Measurements from ENCODE around the gene MGAT1. TPM values are rescaled to one million over a fixed set of nuclear protein-coding genes. Genes with fewer than 3 reads are reported as not detected.

The MGAT1 gene
- polyA plus RNA-seq, 2 donors: 84.0 to 108 TPM

GRCh38 chr5:180807654-180808414 is 5.2 kb upstream of the MGAT1 start:
- Histone ChIP-seq H3K4me3 (ENCODE audit: low read depth in 1 of 2, low read length in 2 of 2) (peak overlapping the region; percentile 12 to 59), H3K27me3 (ENCODE audit: control insufficient read depth in 1 of 2, insufficient read depth in 2 of 2, low read length in 2 of 2) (no peaks in the 10 kb centered on the region), H3K4me1 (ENCODE audit: control insufficient read depth in 2 of 2, insufficient read depth in 2 of 2, low read length in 1 of 2) (peaks cover 4 to 41% of the 10 kb centered on the region in 2 donors), H3K36me3 (ENCODE audit: control insufficient read depth in 2 of 2, insufficient read depth in 2 of 2, low read length in 1 of 2) (peaks cover 0 to 2% of the 10 kb centered on the region in 2 donors), H3K9me3 (ENCODE audit: control insufficient read depth in 2 of 2, insufficient read depth in 1 of 2, low read depth in 1 of 2, low read length in 1 of 2) (no peaks in the 10 kb centered on the region), H3K27ac (ENCODE audit: low read depth in 2 of 2, low read length in 1 of 2) (peak overlapping the region; percentile 67 to 81)
- WGBS, 2 donors: 20 to 39% methylated on average over 6 of the region's 6 CpGs

DNA sequence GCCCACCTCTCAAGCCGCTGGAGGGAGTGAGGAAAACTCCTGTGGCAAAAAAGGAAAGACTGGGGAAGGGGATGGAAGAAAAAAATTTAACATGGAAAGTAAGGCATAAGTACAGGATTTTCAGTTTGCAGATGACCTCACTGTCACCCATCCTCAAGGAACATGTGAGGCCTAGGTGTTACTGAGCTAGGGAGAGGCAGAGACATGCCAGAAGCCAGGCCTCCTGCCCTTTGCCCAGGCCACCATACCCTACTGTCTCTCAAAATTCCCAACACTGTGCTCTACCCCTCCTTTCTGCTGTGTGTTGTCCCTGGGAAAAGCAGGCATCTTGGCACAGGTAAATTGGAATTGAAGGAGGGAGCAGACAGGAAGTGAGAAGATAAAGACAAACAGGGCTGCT is 4.4 kb upstream of the MGAT1 start:
- 80 to 87% methylated on average over 1 of the region's 1 CpG for WGBS, 2 donors
- H3K4me1 ChIP-seq (ENCODE audit: control insufficient read depth in 2 of 2, insufficient read depth in 2 of 2, low read length in 1 of 2): peaks cover 4 to 41% of the 10 kb centered on the region in 2 donors
- peak overlapping the region; percentile 66 to 81 for H3K27ac ChIP-seq (ENCODE audit: low read depth in 2 of 2, low read length in 1 of 2)
- H3K4me3 ChIP-seq (ENCODE audit: low read depth in 1 of 2, low read length in 2 of 2): no peak overlapping the region
- no peaks in the 10 kb centered on the region for H3K27me3 ChIP-seq (ENCODE audit: control insufficient read depth in 1 of 2, insufficient read depth in 2 of 2, low read length in 2 of 2)
- H3K9me3 ChIP-seq (ENCODE audit: control insufficient read depth in 2 of 2, insufficient read depth in 1 of 2, low read depth in 1 of 2, low read length in 1 of 2): no peaks in the 10 kb centered on the region
- peaks cover 0 to 2% of the 10 kb centered on the region in 2 donors for H3K36me3 ChIP-seq (ENCODE audit: control insufficient read depth in 2 of 2, insufficient read depth in 2 of 2, low read length in 1 of 2)

GRCh38 chr5:180806351-180807011 is 3.9 kb upstream of the MGAT1 start:
- Histone ChIP-seq H3K36me3 (ENCODE audit: control insufficient read depth in 2 of 2, insufficient read depth in 2 of 2, low read length in 1 of 2) (peaks cover 0 to 2% of the 10 kb centered on the region in 2 donors), H3K4me3 (ENCODE audit: low read depth in 1 of 2, low read length in 2 of 2) (no peak overlapping the region), H3K27ac (ENCODE audit: low read depth in 2 of 2, low read length in 1 of 2) (peak overlapping the region; percentile 66 to 81), H3K9me3 (ENCODE audit: control insufficient read depth in 2 of 2, insufficient read depth in 1 of 2, low read depth in 1 of 2, low read length in 1 of 2) (no peaks in the 10 kb centered on the region), H3K4me1 (ENCODE audit: control insufficient read depth in 2 of 2, insufficient read depth in 2 of 2, low read length in 1 of 2) (peaks cover 4 to 43% of the 10 kb centered on the region in 2 donors), H3K27me3 (ENCODE audit: control insufficient read depth in 1 of 2, insufficient read depth in 2 of 2, low read length in 2 of 2) (no peaks in the 10 kb centered on the region)
- WGBS, 2 donors: 63 to 75% methylated on average over 9 of the region's 9 CpGs

DNA sequence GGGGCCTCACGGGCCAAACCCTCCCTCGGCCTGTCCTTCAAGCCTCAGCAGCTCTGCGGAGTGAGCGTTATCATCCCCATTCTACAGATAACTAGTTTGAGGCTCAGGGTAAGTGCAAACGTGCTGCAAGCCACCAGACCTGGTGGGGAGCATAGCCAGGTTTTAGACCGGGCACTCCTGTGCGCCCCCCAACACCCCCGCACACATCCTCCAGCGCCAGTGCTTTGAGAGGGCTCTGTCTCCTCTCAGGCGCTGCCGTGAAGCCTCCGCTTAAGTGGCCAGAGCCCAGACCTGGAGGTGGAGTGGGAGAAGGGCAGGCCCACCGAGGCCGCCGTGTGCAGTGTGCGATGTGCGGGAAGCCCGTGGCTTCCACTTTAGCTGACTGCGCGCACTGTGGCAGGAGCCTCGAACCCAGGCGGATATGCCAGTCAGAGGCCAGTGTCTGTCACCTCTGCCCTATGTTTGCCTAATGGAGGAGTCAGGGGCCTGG is 1.6 kb upstream of the MGAT1 start:
- Histone ChIP-seq H3K27me3 (ENCODE audit: control insufficient read depth in 1 of 2, insufficient read depth in 2 of 2, low read length in 2 of 2) (no peaks in the 10 kb centered on the region), H3K27ac (ENCODE audit: low read depth in 2 of 2, low read length in 1 of 2) (peak overlapping the region; percentile 97), H3K4me3 (ENCODE audit: low read depth in 1 of 2, low read length in 2 of 2) (peak overlapping the region; percentile 63 to 70), H3K9me3 (ENCODE audit: control insufficient read depth in 2 of 2, insufficient read depth in 1 of 2, low read depth in 1 of 2, low read length in 1 of 2) (no peaks in the 10 kb centered on the region), H3K4me1 (ENCODE audit: control insufficient read depth in 2 of 2, insufficient read depth in 2 of 2, low read length in 1 of 2) (peaks cover 8 to 55% of the 10 kb centered on the region in 2 donors), H3K36me3 (ENCODE audit: control insufficient read depth in 2 of 2, insufficient read depth in 2 of 2, low read length in 1 of 2) (peaks cover 0 to 9% of the 10 kb centered on the region in 2 donors)
- 72 to 76% methylated on average over 21 to 22 of the region's 22 CpGs for WGBS, 2 donors

- H3K27ac ChIP-seq (ENCODE audit: low read depth in 2 of 2, low read length in 1 of 2): peak overlapping the region; percentile 97
- 19 to 34% methylated on average over 38 to 41 of the region's 41 CpGs for WGBS, 2 donors
- no peaks in the 10 kb centered on the region for H3K27me3 ChIP-seq (ENCODE audit: control insufficient read depth in 1 of 2, insufficient read depth in 2 of 2, low read length in 2 of 2)
- peaks cover 0 to 11% of the 10 kb centered on the region in 2 donors for H3K36me3 ChIP-seq (ENCODE audit: control insufficient read depth in 2 of 2, insufficient read depth in 2 of 2, low read length in 1 of 2)
- no peaks in the 10 kb centered on the region for H3K9me3 ChIP-seq (ENCODE audit: control insufficient read depth in 2 of 2, insufficient read depth in 1 of 2, low read depth in 1 of 2, low read length in 1 of 2)
- H3K4me1 ChIP-seq (ENCODE audit: control insufficient read depth in 2 of 2, insufficient read depth in 2 of 2, low read length in 1 of 2): peaks cover 4 to 54% of the 10 kb centered on the region in 2 donors
- H3K4me3 ChIP-seq (ENCODE audit: low read depth in 1 of 2, low read length in 2 of 2): peak overlapping the region; percentile 63 to 70
These were observed 849 bp upstream of the MGAT1 start for GRCh38 chr5:180803181-180804128.

- peak overlapping the region; percentile 97 for H3K27ac ChIP-seq (ENCODE audit: low read depth in 2 of 2, low read length in 1 of 2)
- peaks cover 9 to 56% of the 10 kb centered on the region in 2 donors for H3K4me1 ChIP-seq (ENCODE audit: control insufficient read depth in 2 of 2, insufficient read depth in 2 of 2, low read length in 1 of 2)
- H3K36me3 ChIP-seq (ENCODE audit: control insufficient read depth in 2 of 2, insufficient read depth in 2 of 2, low read length in 1 of 2): peaks cover 0 to 15% of the 10 kb centered on the region in 2 donors
- H3K27me3 ChIP-seq (ENCODE audit: control insufficient read depth in 1 of 2, insufficient read depth in 2 of 2, low read length in 2 of 2): no peaks in the 10 kb centered on the region
- H3K9me3 ChIP-seq (ENCODE audit: control insufficient read depth in 2 of 2, insufficient read depth in 1 of 2, low read depth in 1 of 2, low read length in 1 of 2): no peaks in the 10 kb centered on the region
- peak overlapping the region; percentile 70 to 93 for H3K4me3 ChIP-seq (ENCODE audit: low read depth in 1 of 2, low read length in 2 of 2)
- WGBS, 2 donors: 12% methylated on average over 15 of the region's 15 CpGs
These were observed 846 bp downstream of the MGAT1 start for GRCh38 chr5:180801596-180802324.

DNA sequence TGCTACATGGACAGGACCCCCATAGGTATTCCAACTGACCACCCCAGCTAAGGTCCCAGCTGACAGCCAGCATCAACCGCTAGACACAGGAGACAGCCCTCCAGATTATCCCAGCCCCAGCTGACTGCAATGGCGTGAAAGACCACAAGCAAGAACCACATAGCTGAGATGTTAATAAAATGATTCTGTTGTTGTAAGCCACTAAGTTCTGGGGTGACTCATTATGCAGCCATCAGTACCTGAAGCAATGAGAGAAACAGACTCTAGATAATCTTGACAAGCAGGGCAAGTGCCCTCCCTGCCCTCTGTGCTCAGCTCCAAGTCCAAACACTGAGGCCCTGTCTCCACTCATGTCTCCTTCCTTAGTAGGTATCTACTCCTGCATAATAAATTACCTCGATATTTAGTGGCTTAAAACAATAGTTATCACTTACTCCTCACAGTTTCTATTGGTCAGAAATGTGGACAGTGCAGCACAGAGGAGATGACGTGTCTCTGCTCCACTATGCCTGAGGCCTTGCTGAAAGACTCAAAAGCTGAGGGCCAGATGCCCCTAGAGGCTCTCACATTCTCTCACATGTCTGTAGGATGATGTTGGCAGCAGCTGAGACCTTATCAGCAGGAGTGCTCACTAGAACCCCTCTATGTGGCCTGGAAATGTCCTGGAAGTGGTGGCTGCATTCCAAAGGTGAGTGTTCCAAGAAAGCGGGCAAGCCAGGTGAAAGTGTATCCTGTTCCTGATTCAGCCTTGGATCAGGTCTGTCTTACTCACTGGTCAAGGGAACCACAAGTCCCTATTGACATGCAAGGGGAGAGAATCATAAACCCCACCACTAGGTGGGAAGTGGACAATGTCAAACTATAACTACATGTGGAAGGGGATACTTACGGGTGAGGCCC is 2.5 kb downstream of the MGAT1 start:
- Histone ChIP-seq H3K4me3 (ENCODE audit: low read depth in 1 of 2, low read length in 2 of 2) (peak overlapping the region in 1 of 2 donors; percentile 70), H3K4me1 (ENCODE audit: control insufficient read depth in 2 of 2, insufficient read depth in 2 of 2, low read length in 1 of 2) (peaks cover 15 to 55% of the 10 kb centered on the region in 2 donors), H3K9me3 (ENCODE audit: control insufficient read depth in 2 of 2, insufficient read depth in 1 of 2, low read depth in 1 of 2, low read length in 1 of 2) (no peaks in the 10 kb centered on the region), H3K27ac (ENCODE audit: low read depth in 2 of 2, low read length in 1 of 2) (peak overlapping the region; percentile 36 to 66), H3K36me3 (ENCODE audit: control insufficient read depth in 2 of 2, insufficient read depth in 2 of 2, low read length in 1 of 2) (peaks cover 0 to 20% of the 10 kb centered on the region in 2 donors), H3K27me3 (ENCODE audit: control insufficient read depth in 1 of 2, insufficient read depth in 2 of 2, low read length in 2 of 2) (no peaks in the 10 kb centered on the region)
- 61 to 63% methylated on average over 6 of the region's 6 CpGs for WGBS, 2 donors

DNA sequence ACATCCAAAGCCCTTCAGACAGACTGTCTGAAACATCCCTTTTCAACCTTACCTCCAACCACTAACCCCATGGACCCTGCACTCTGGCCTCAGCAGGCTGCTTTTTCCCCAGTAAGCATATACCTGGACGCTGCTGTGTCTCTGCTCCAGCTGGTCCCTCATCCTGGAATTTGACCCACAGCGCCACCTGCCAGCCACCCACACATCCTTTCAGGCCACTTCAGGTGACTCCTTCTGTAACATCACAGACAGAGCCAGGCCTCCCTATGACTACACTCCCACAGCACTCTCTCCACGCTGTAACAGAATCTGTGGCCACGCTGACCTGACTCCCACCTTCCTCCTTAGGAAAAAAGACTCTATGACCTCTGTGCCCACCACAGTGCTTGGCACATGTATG is 3.4 kb downstream of the MGAT1 start:
- Histone ChIP-seq H3K4me3 (ENCODE audit: low read depth in 1 of 2, low read length in 2 of 2) (peak overlapping the region; percentile 16 to 23), H3K4me1 (ENCODE audit: control insufficient read depth in 2 of 2, insufficient read depth in 2 of 2, low read length in 1 of 2) (peaks cover 15 to 52% of the 10 kb centered on the region in 2 donors), H3K27ac (ENCODE audit: low read depth in 2 of 2, low read length in 1 of 2) (no peak overlapping the region), H3K9me3 (ENCODE audit: control insufficient read depth in 2 of 2, insufficient read depth in 1 of 2, low read depth in 1 of 2, low read length in 1 of 2) (no peaks in the 10 kb centered on the region), H3K36me3 (ENCODE audit: control insufficient read depth in 2 of 2, insufficient read depth in 2 of 2, low read length in 1 of 2) (peaks cover 0 to 20% of the 10 kb centered on the region in 2 donors), H3K27me3 (ENCODE audit: control insufficient read depth in 1 of 2, insufficient read depth in 2 of 2, low read length in 2 of 2) (no peaks in the 10 kb centered on the region)
- 62 to 78% methylated on average over 4 of the region's 4 CpGs for WGBS, 2 donors
